ENCODE data around the gene CAT. TPM values are rescaled to one million over a fixed set of nuclear protein-coding genes. Genes with fewer than 3 reads are reported as not detected.

Gene CAT
- total RNA-seq, 2 donors from 2014 or later = 88.4 to 92.3 TPM

DNA sequence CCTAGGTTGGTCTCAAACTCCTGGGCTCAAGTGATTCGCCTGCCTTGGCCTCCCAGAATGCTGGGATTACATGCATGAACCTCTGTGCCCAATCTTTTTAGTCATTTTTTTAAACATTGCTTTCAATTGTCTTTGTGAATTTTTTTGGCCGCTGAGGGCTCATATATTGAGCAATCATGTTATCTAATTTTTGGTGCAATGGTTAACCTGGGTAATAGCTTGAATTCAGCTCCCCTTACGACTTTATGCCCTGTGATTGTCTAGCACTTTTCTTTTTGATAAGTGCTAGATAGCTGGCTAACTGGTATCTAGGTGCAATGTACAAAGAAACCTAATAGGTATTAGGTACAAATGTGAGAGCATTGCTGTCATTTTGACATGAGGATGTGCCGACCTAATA lies 35.3 kb upstream of the CAT start:
- H3K27me3 ChIP-seq = no peaks in the 10 kb centered on the region
- H3K4me3 ChIP-seq = no peak overlapping the region
- no peaks in the 10 kb centered on the region for H3K36me3 ChIP-seq
- no peaks in the 10 kb centered on the region for H3K4me1 ChIP-seq
- no peak overlapping the region for H3K27ac ChIP-seq
- no peak for TF ChIP-seq CTCF (IDR thresholded peaks at IDR 0.05)
- H3K9ac ChIP-seq (ENCODE audit: low read depth in 2 of 2, low read length in 2 of 2) = no peak overlapping the region
- H3K9me3 ChIP-seq = no peaks in the 10 kb centered on the region
- intact Hi-C loops (cut with DNase I) = no loop called here
- DNase-seq = no peak

GRCh38 chr11:34404280-34404679 lies 34.5 kb upstream of the CAT start:
- Histone ChIP-seq H3K9ac (ENCODE audit: low read depth in 2 of 2, low read length in 2 of 2) (no peak overlapping the region), H3K4me1 (no peaks in the 10 kb centered on the region), H3K27ac (no peak overlapping the region), H3K9me3 (no peaks in the 10 kb centered on the region), H3K27me3 (no peaks in the 10 kb centered on the region), H3K4me3 (no peak overlapping the region), H3K36me3 (no peaks in the 10 kb centered on the region)
- TF ChIP-seq CTCF (IDR thresholded peaks at IDR 0.05) = no peak
- intact Hi-C loops (cut with DNase I) = no loop called here
- no peak for DNase-seq

GRCh38 chr11:34405079-34405858 lies 33.5 kb upstream of the CAT start:
- Histone ChIP-seq H3K9me3 (no peaks in the 10 kb centered on the region), H3K4me3 (no peak overlapping the region), H3K9ac (ENCODE audit: low read depth in 2 of 2, low read length in 2 of 2) (no peak overlapping the region), H3K36me3 (no peaks in the 10 kb centered on the region), H3K4me1 (no peaks in the 10 kb centered on the region), H3K27ac (no peak overlapping the region), H3K27me3 (no peaks in the 10 kb centered on the region)
- DNase-seq = no peak
- no peak for TF ChIP-seq CTCF (IDR thresholded peaks at IDR 0.05)
- intact Hi-C loops (cut with DNase I) = no loop called here

DNA sequence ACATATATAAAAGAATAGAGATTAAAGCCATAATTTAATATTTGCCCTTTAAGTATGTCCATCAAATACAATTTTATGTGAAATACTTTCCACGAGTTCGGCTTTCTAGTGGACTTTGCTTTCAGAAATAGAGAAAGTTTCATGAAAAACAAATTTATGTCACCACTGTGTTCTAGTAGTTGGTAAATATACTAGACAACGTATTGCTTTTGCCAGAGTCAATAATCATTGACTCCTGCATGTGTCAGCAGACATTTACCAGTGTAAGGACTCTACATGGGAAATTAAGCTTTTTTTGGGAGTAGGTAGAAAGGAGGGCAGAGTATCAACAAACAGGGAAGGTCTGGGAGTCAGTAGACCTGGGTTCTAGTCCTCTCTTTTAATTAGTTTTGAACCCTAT lies 32.3 kb upstream of the CAT start:
- Histone ChIP-seq H3K36me3 (no peaks in the 10 kb centered on the region), H3K27ac (no peak overlapping the region), H3K9me3 (no peaks in the 10 kb centered on the region), H3K4me3 (no peak overlapping the region), H3K9ac (ENCODE audit: low read depth in 2 of 2, low read length in 2 of 2) (no peak overlapping the region), H3K4me1 (no peaks in the 10 kb centered on the region), H3K27me3 (no peaks in the 10 kb centered on the region)
- no peak for TF ChIP-seq CTCF (IDR thresholded peaks at IDR 0.05)
- intact Hi-C loops (cut with DNase I) = no loop called here
- no peak for DNase-seq

DNA sequence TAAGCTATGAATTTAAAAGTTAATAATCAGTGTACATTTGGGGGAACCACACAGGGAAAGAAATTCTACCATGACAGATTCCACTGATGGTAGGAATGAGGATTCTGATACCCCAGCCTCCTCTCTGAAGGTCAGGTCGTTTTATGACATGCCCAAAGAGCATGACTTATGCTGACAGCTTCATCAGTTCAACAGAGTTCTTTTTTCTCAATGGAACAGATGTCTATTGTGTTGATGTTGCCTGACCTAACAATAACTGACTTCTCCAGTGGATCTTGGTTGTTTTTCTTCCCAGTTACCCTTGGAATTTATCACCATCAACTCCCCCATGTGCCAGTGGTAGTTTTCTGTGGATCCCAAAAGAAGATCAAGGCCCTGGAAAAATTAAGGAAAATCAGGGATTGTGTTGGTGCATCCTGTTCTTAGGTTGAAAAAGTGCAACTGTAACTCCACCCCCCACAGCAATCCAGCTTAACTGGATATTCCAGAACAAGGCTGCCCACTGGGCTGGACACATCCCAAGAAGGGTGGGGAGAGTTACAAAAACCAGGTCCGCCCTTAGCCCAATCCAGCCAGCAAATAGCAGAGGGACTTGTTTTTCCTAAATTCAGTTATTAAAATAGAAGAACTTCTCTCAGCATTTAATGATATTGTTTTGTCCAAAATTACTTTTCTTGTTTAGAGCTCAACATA lies 31.5 kb upstream of the CAT start:
- H3K36me3 ChIP-seq = no peaks in the 10 kb centered on the region
- no peak for TF ChIP-seq CTCF (IDR thresholded peaks at IDR 0.05)
- H3K9me3 ChIP-seq = no peaks in the 10 kb centered on the region
- H3K27ac ChIP-seq = no peak overlapping the region
- H3K4me3 ChIP-seq = no peak overlapping the region
- no peaks in the 10 kb centered on the region for H3K4me1 ChIP-seq
- no peaks in the 10 kb centered on the region for H3K27me3 ChIP-seq
- H3K9ac ChIP-seq (ENCODE audit: low read depth in 2 of 2, low read length in 2 of 2) = no peak overlapping the region
- intact Hi-C loops (cut with DNase I) = no loop called here
- no peak for DNase-seq
